Brain microvascular endothelial cell (primary cell): Measurements from ENCODE around the gene NDUFA5.
A peak's percentile ranks its signal among the peaks of the same experiment; 100 is the strongest.
"Not testable (repeated sequence)": the region's sequence is repeated elsewhere in the genome, so short reads cannot be mapped to it uniquely, and the experiment has no call there.

Experiments
- DNase-seq: peaks from one replicate; pipeline ENCODE4 v3.0.0-alpha.2; 2020
- H3K27ac ChIP-seq: fragments of 250-450 bp; sonication (Bioruptor Pico); 2 replicates; pipeline ENCODE4 v1.5.1; 2020; ENCODE audit warnings: mild to moderate bottlenecking, moderate library complexity
- H3K27me3 ChIP-seq: fragments of 250-450 bp; sonication (Bioruptor Pico); replicated peaks from 2 replicates; pipeline ENCODE4 v1.5.1; 2020; ENCODE audit warnings: mild to moderate bottlenecking
- H3K36me3 ChIP-seq: fragments of 250-450 bp; sonication (Bioruptor Pico); replicated peaks from 2 replicates; pipeline ENCODE4 v1.5.1; 2020; ENCODE audit warnings: mild to moderate bottlenecking
- H3K4me3 ChIP-seq: 2 replicates; pipeline ENCODE4 v1.5.1; 2011; ENCODE audit warnings: low read depth, mild to moderate bottlenecking, control low read depth, low read length, moderate library complexity
- in situ Hi-C: cut with HindIII; loops from 2 replicates; pipeline ENCODE4 v1.10.0; 2017; ENCODE audit warnings: low sequenced_read_pairs, low pct_ligation_motif_present
- TF ChIP-seq, protein P1 (sequence below): IDR thresholded peaks from 2 replicates; pipeline ENCODE4 v1.5.1; 2011; ENCODE audit warnings: low read depth, mild to moderate bottlenecking, moderate library complexity, low read length, control low read depth, inconsistent platforms; ENCODE audit errors: missing control alignments

NDUFA5 gene

GRCh38 chr7:123534383-123535260 lies 23.0 kb downstream of the NDUFA5 start, which contains the start of gene IQUB:
Gene IQUB (minus strand): TSS chr7:123534595. CDS start chr7:123512340, 22,255 bp downstream.
- in situ Hi-C loops = no loop called here
- H3K27ac ChIP-seq = peak within 1 kb of the TSS; percentile 81
- H3K4me3 ChIP-seq = peak within 1 kb of the TSS; percentile 68
- TF ChIP-seq, protein P1, sequence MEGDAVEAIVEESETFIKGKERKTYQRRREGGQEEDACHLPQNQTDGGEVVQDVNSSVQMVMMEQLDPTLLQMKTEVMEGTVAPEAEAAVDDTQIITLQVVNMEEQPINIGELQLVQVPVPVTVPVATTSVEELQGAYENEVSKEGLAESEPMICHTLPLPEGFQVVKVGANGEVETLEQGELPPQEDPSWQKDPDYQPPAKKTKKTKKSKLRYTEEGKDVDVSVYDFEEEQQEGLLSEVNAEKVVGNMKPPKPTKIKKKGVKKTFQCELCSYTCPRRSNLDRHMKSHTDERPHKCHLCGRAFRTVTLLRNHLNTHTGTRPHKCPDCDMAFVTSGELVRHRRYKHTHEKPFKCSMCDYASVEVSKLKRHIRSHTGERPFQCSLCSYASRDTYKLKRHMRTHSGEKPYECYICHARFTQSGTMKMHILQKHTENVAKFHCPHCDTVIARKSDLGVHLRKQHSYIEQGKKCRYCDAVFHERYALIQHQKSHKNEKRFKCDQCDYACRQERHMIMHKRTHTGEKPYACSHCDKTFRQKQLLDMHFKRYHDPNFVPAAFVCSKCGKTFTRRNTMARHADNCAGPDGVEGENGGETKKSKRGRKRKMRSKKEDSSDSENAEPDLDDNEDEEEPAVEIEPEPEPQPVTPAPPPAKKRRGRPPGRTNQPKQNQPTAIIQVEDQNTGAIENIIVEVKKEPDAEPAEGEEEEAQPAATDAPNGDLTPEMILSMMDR = no peak
- H3K36me3 ChIP-seq = no peaks in the 10 kb centered on the region
- H3K27me3 ChIP-seq = no peaks in the 10 kb centered on the region
- DNase-seq = peak; percentile 95

GRCh38 chr7:123533929-123534382 lies 23.7 kb downstream of the NDUFA5 start:
- in situ Hi-C loops = no loop called here
- H3K36me3 ChIP-seq = no peaks in the 10 kb centered on the region
- peak overlapping the region; percentile 65 for H3K4me3 ChIP-seq
- TF ChIP-seq, protein P1 = no peak
- no peak for DNase-seq
- peak overlapping the region; percentile 2 for H3K27ac ChIP-seq
- no peaks in the 10 kb centered on the region for H3K27me3 ChIP-seq

GRCh38 chr7:123533553-123533917 lies 24.1 kb downstream of the NDUFA5 start:
- Histone ChIP-seq H3K36me3 (no peaks in the 10 kb centered on the region), H3K27ac (no peak overlapping the region), H3K27me3 (no peaks in the 10 kb centered on the region), H3K4me3 (no peak overlapping the region)
- in situ Hi-C loops = no loop called here
- TF ChIP-seq, protein P1 = no peak
- no peak for DNase-seq

GRCh38 chr7:123532788-123533552 lies 24.6 kb downstream of the NDUFA5 start:
- DNase-seq = peak; percentile 27
- H3K27me3 ChIP-seq, H3K36me3 ChIP-seq, H3K27ac ChIP-seq, in situ Hi-C loops: not testable (repeated sequence)
- peak overlapping the region; percentile 50 for H3K4me3 ChIP-seq

GRCh38 chr7:123532343-123532742 lies 25.3 kb downstream of the NDUFA5 start:
- DNase-seq, in situ Hi-C loops, H3K36me3 ChIP-seq, H3K27ac ChIP-seq, H3K27me3 ChIP-seq: not testable (repeated sequence)
- H3K4me3 ChIP-seq = peak overlapping the region; percentile 50

- H3K4me3 ChIP-seq, DNase-seq, in situ Hi-C loops, H3K36me3 ChIP-seq, H3K27ac ChIP-seq, H3K27me3 ChIP-seq: not testable (repeated sequence)
Observed at GRCh38 chr7:123530035-123530591, 27.5 kb downstream of the NDUFA5 start.

GRCh38 chr7:123528265-123528664 lies 29.4 kb downstream of the NDUFA5 start:
- Histone ChIP-seq H3K4me3 (no peak overlapping the region), H3K36me3 (no peaks in the 10 kb centered on the region), H3K27me3 (no peaks in the 10 kb centered on the region), H3K27ac (no peak overlapping the region)
- in situ Hi-C loops = no loop called here
- DNase-seq = no peak
- TF ChIP-seq, protein P1 = no peak

DNA sequence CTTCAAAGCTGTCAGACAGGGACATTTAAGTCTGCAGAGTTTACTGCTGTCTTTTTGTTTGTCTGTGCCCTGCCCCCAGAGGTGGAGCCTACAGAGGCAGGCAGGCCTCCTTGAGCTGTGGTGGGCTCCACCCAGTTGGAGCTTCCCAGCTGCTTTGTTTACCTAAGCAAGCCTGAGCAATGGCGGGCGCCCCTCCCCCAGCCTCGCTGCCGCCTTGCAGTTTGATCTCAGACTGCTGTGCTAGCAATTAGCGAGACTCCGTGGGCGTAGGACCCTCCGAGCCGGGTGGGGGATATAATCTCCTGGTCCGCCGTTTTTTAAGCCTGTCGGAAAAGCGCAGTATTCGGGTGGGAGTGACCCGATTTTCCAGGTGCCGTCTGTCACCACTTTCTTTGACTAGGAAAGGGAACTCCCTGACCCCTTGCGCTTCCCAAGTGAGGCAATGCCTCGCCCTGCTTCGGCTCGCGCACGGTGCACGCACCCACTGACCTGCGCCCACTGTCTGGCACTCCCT lies 29.8 kb downstream of the NDUFA5 start:
- in situ Hi-C loops, H3K27me3 ChIP-seq, H3K36me3 ChIP-seq, H3K4me3 ChIP-seq, DNase-seq, H3K27ac ChIP-seq: not testable (repeated sequence)

DNA sequence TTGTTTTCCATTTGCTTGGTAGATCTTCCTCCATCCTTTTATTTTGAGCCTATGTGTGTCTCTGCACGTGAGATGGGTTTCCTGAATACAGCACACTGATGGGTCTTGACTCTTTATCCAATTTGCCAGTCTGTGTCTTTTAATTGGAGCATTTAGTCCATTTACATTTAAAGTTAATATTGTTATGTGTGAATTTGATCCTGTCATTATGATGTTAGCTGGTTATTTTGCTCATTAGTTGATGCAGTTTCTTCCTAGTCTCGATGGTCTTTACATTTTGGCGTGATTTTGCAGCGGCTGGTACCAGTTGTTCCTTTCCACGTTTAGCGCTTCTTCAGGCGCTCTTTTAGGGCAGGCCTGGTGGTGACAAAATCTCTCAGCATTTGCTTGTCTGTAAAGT lies 31.1 kb downstream of the NDUFA5 start:
- DNase-seq, H3K36me3 ChIP-seq, H3K27ac ChIP-seq, H3K4me3 ChIP-seq, in situ Hi-C loops, H3K27me3 ChIP-seq: not testable (repeated sequence)
